Endothelial cell of umbilical vein (primary cell): ENCODE measurements around the gene RNF183. TPM values are rescaled to one million over a fixed set of nuclear protein-coding genes. Genes with fewer than 3 reads are reported as not detected.
"Not testable (repeated sequence)": the region's sequence is repeated elsewhere in the genome, so short reads cannot be mapped to it uniquely, and the experiment has no call there.

Experiments
- BruUV-seq: library from RNA; stranded (reverse); fragments of 400-500 nt; replicated peaks from 2 replicates; lab custom pipeline; 2021; lab: Mats Ljungman, UMichigan
- CTCF ChIA-PET: fragments of 300-600, 350-600 bp; sonication (Branson Sonifier 250); formaldehyde crosslinking; loops from one replicate; lab custom pipeline; 2021; ENCODE audit warnings: antibody characterized with exemption, inconsistent platforms; lab: Charles Lee
- POLR2A ChIA-PET: fragments of 300-600, 350-600 bp; sonication (Branson Sonifier 250); formaldehyde crosslinking; loops from one replicate; lab custom pipeline; 2021; ENCODE audit warnings: antibody characterized with exemption, inconsistent platforms; lab: Charles Lee
- DNase-seq: peaks from one replicate; pipeline ENCODE4 v3.0.0-alpha.2; 2011; ENCODE audit warnings: low read depth, low spot score
- FAIRE-seq: peaks from 2 replicates; lab custom pipeline; 2011; peaks lifted over from hg19 to GRCh38; lab: Jason Lieb, UNC
- H2AFZ ChIP-seq: 2 replicates; pipeline ENCODE4 v1.6.0; 2012; ENCODE audit warnings: low read depth, low read length, control low read depth, inconsistent platforms
- H3K27ac ChIP-seq: 2 replicates; pipeline ENCODE4 v1.5.1; 2011; ENCODE audit warnings: low read depth, mild to moderate bottlenecking, control low read depth, low read length, moderate library complexity; ENCODE audit not compliant: insufficient read depth
- H3K27me3 ChIP-seq, 2 experiments: 2 replicates each; pipeline versions ENCODE4 v1.6.0 to v1.6.1; 2011; ENCODE audit warnings: low read length in 2 of 2, mixed read lengths in 1 of 2; ENCODE audit not compliant: control insufficient read depth in 2 of 2, insufficient read depth in 2 of 2
- H3K36me3 ChIP-seq, 2 experiments: 2 replicates in 1 of 2; 3 replicates in 1 of 2; pipeline ENCODE4 v1.5.1; 2011; ENCODE audit warnings: low read length in 2 of 2, mild to moderate bottlenecking in 1 of 2, moderate library complexity in 1 of 2; ENCODE audit not compliant: control insufficient read depth in 2 of 2, insufficient read depth in 2 of 2; ENCODE audit errors: extremely low read depth in 1 of 2
- H3K4me1 ChIP-seq: 3 replicates; pipeline ENCODE4 v1.5.1; 2011; ENCODE audit warnings: mild to moderate bottlenecking, low read length; ENCODE audit not compliant: control insufficient read depth, insufficient read depth; ENCODE audit errors: extremely low read depth
- H3K4me2 ChIP-seq: 2 replicates; pipeline ENCODE4 v1.6.1; 2011; ENCODE audit warnings: low read length, control low read depth, mixed read lengths; ENCODE audit not compliant: insufficient read depth
- H3K4me3 ChIP-seq, 3 experiments: fragments of 200-600 bp in 1 of 3; sonication (generic), shearing (Covaris generic) in 1 of 3; replicated peaks in 1 of 3; 2 replicates each; pipeline ENCODE4 v1.5.1; 2011 to 2016; ENCODE audit warnings: control low read depth in 3 of 3, low read length in 3 of 3, mild to moderate bottlenecking in 2 of 3, inconsistent platforms in 1 of 3, low read depth in 1 of 3, moderate library complexity in 1 of 3; ENCODE audit not compliant: insufficient read depth in 1 of 3
- H3K79me2 ChIP-seq: 2 replicates; pipeline ENCODE4 v1.6.0; 2012; ENCODE audit warnings: low read length, inconsistent platforms; ENCODE audit not compliant: control insufficient read depth, insufficient read depth
- H3K9ac ChIP-seq: replicated peaks from 2 replicates; pipeline ENCODE3; 2011; ENCODE audit warnings: low read length, control low read depth; ENCODE audit not compliant: insufficient read depth; ENCODE audit errors: extremely low read depth
- H3K9me1 ChIP-seq: replicated peaks from 3 replicates; pipeline ENCODE4 v1.6.0; 2011; ENCODE audit warnings: mild to moderate bottlenecking, low read length; ENCODE audit not compliant: control insufficient read depth, insufficient read depth; ENCODE audit errors: extremely low read depth
- H3K9me3 ChIP-seq: replicated peaks from 2 replicates; pipeline ENCODE4 v1.5.1; 2012; ENCODE audit warnings: low read length, inconsistent platforms; ENCODE audit not compliant: control insufficient read depth, insufficient read depth
- H4K20me1 ChIP-seq: replicated peaks from 2 replicates; pipeline ENCODE3; 2011; ENCODE audit warnings: mild to moderate bottlenecking, low read length; ENCODE audit not compliant: control insufficient read depth, insufficient read depth; ENCODE audit errors: extremely low read depth
- CTCF ChIP-seq, 2 donors: IDR thresholded peaks; 1 replicate in 1 of 2; 2 replicates in 1 of 2; pipeline ENCODE4 v1.5.1; 2011; ENCODE audit warnings: low read length in 2 of 2, mild to moderate bottlenecking in 2 of 2, moderate library complexity in 2 of 2, control low read depth in 1 of 2, inconsistent platforms in 1 of 2, low read depth in 1 of 2; ENCODE audit not compliant: insufficient read depth in 1 of 2; ENCODE audit errors: extremely low read depth in 1 of 2
- EZH2 ChIP-seq: IDR thresholded peaks from 2 replicates; pipeline ENCODE4 v1.6.1; 2012; ENCODE audit warnings: borderline replicate concordance, low read depth, mild to moderate bottlenecking, moderate library complexity, low read length, inconsistent platforms; ENCODE audit not compliant: severe bottlenecking
- FOS ChIP-seq: IDR thresholded peaks from 2 replicates; pipeline ENCODE4 v1.6.1; 2011; ENCODE audit warnings: mild to moderate bottlenecking, low read length, moderate library complexity, borderline replicate concordance; ENCODE audit not compliant: insufficient read depth
- GATA2 ChIP-seq: IDR thresholded peaks from 2 replicates; pipeline ENCODE4 v1.7.0; 2011; ENCODE audit warnings: low read depth, mild to moderate bottlenecking, moderate library complexity, mixed read lengths, low read length; ENCODE audit not compliant: insufficient read length, insufficient read depth
- JUN ChIP-seq: IDR thresholded peaks from 2 replicates; pipeline ENCODE4 v1.6.1; 2011; ENCODE audit warnings: borderline replicate concordance, low read depth; ENCODE audit not compliant: insufficient read length, insufficient read depth
- MAX ChIP-seq: IDR thresholded peaks from 2 replicates; pipeline ENCODE4 v1.6.1; 2011; ENCODE audit not compliant: insufficient read depth, insufficient read length
- MYC ChIP-seq: IDR thresholded peaks from one replicate; pipeline ENCODE4 v1.6.1; 2011; ENCODE audit warnings: mild to moderate bottlenecking, low read depth, low read length
- POLR2A ChIP-seq: IDR thresholded peaks from 2 replicates; pipeline ENCODE4 v1.6.1; 2012; ENCODE audit warnings: low read depth, mild to moderate bottlenecking, control low read depth, low read length
- POLR2AphosphoS5 ChIP-seq: IDR thresholded peaks from 2 replicates; pipeline ENCODE4 v1.6.1; 2012; ENCODE audit warnings: low read depth, mild to moderate bottlenecking, control low read depth, low read length, moderate library complexity; ENCODE audit not compliant: insufficient read depth
- dilution Hi-C: fragments of 300-500 bp; cut with MboI; formaldehyde crosslinking; loops from one replicate; pipeline ENCODE4 v1.15.0; 2019; ENCODE audit warnings: low sequenced_read_pairs; ENCODE audit not compliant: extremely low pct_ligation_motif_present
- intact Hi-C: fragments of 100-400 bp; cut with micrococcal nuclease; formaldehyde crosslinking; loops from one replicate; pipeline ENCODE4 v1.10.0; 2022
- polyA plus RNA-seq, 4 experiments: library from polyadenylated mRNA; depleted of rRNA in 3 of 4; stranded (reverse) in 3 of 4; unstranded in 1 of 4; fragments of >200 nt; gene quantifications; 2 replicates each; pipeline versions ENCODE4 v1.2.1 to v1.2.3, GENCODE V29; 2011 to 2012; ENCODE audit warnings: missing spikeins in 1 of 4
- total RNA-seq: library from RNA; stranded (reverse); gene quantifications from 2 replicates; pipeline ENCODE4 v1.2.3, GENCODE V29; 2021

The RNF183 gene
- total and polyA plus RNA-seq, 2 donors (not counting 3 experiments of a cell fraction or from before 2014, with no cell fraction given), result not detected

DNA sequence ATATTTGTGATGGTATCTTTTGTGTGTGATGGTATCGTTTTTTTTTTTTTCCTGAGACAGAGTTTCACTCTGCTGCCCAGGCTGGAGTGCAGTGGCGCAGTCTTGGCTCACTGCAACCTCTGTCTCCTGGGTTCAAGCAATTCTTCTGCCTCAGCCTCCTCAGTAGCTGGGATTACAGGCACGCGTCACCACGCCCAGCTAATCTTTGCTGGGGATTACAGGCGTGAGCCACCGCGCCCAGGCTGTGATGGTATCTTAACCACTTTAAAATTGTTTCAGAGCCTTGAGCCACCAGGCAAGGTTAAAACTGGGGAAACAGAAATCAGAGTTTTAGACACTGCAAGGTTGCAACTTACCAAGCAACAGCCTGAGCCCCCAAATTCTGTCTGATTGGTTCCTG, 6.9 kb downstream of the RNF183 start:
- H3K27me3 ChIP-seq, H3K9me1 ChIP-seq, BruUV-seq, intact Hi-C loops, H3K4me2 ChIP-seq, DNase-seq, H3K79me2 ChIP-seq, H4K20me1 ChIP-seq, H3K27ac ChIP-seq, H2AFZ ChIP-seq, dilution Hi-C loops, H3K4me1 ChIP-seq, H3K9ac ChIP-seq, POLR2A ChIA-PET, H3K9me3 ChIP-seq, H3K4me3 ChIP-seq, FAIRE-seq: not testable (repeated sequence)
- CTCF ChIA-PET, result interaction anchor here (1.2 to 3.2 kb wide), 2 partner anchors 21 to 52 kb away, joined by 3 to 9 read pairs; partner anchors contain the start of genes BSPRY, CDC26 and PRPF4
- H3K36me3 ChIP-seq, result peaks cover 8 to 12% of the 10 kb centered on the region in 2 experiments

GRCh38 chr9:113293285-113293878, 9.8 kb downstream of the RNF183 start:
- ChIA-PET POLR2A (no interaction called here), CTCF (interaction anchor here (1.1 kb wide), 1 partner anchor 18 kb away, joined by 3 read pairs; the partner anchor contains the start of gene CDC26)
- Histone ChIP-seq H4K20me1 (no peaks in the 10 kb centered on the region), H3K4me2 (no peak overlapping the region), H3K9ac (no peak overlapping the region), H3K4me1 (no peaks in the 10 kb centered on the region), H3K27me3 (no peaks in the 10 kb centered on the region), H3K4me3 (no peak overlapping the region), H3K9me3 (no peaks in the 10 kb centered on the region), H2AFZ (no peak overlapping the region), H3K79me2 (no peaks in the 10 kb centered on the region), H3K27ac (no peak overlapping the region), H3K36me3 (peaks cover 19 to 21% of the 10 kb centered on the region in 2 experiments), H3K9me1 (no peaks in the 10 kb centered on the region)
- FAIRE-seq (no peak), DNase-seq (no peak)
- TF ChIP-seq MYC, result no peak
- TF ChIP-seq GATA2, result no peak
- TF ChIP-seq EZH2, result no peak
- no peak for TF ChIP-seq MAX
- no peak for TF ChIP-seq FOS
- no peak for TF ChIP-seq POLR2A
- no peak for TF ChIP-seq CTCF (IDR thresholded peaks at IDR 0.05; ENCODE audit: extremely low read depth in 1 of 2, insufficient read depth in 1 of 2, low read depth in 1 of 2, low read length in 2 of 2)
- no peak for TF ChIP-seq JUN
- TF ChIP-seq POLR2AphosphoS5, result no peak
- BruUV-seq, result no TSS peak
- dilution Hi-C loops, result no loop called here
- intact Hi-C loops, result no loop called here
